OCI-LY7 (cell line): Measurements from ENCODE around the gene CLEC16A. TPM values are rescaled to one million over a fixed set of nuclear protein-coding genes. Genes with fewer than 3 reads are reported as not detected.
"Not testable (repeated sequence)": the region's sequence is repeated elsewhere in the genome, so short reads cannot be mapped to it uniquely, and the experiment has no call there.

ENCODE experiments used
- BruUV-seq: library from RNA; stranded (reverse); fragments of 400-500 nt; replicated peaks from 2 replicates; lab custom pipeline; 2021; lab: Mats Ljungman, UMichigan
- CTCF ChIA-PET: fragments of 300-600 bp; sonication (Branson Sonifier 250); formaldehyde crosslinking; loops from one replicate; lab custom pipeline; 2022; ENCODE audit warnings: antibody characterized with exemption; ENCODE audit not compliant: unreplicated experiment; lab: Charles Lee
- POLR2A ChIA-PET: fragments of 300-600 bp; sonication (Branson Sonifier 250); formaldehyde crosslinking; loops from one replicate; lab custom pipeline; 2022; ENCODE audit warnings: antibody characterized with exemption; lab: Charles Lee
- DNase-seq: peaks from one replicate; pipeline ENCODE4 v3.0.0-alpha.2; 2015; ENCODE audit warnings: low spot score
- H2AFZ ChIP-seq: fragments of 200-600 bp; sonication (generic), shearing (Covaris generic); 2 replicates; pipeline ENCODE4 v1.6.1; 2014; ENCODE audit warnings: mild to moderate bottlenecking, antibody characterized with exemption, low read length, moderate library complexity
- H3K27ac ChIP-seq: fragments of 200-600 bp; sonication (generic); 2 replicates; pipeline ENCODE4 v1.5.1; 2014; ENCODE audit warnings: mixed run types, low read depth, mild to moderate bottlenecking, moderate library complexity, low read length, inconsistent platforms; ENCODE audit not compliant: poor library complexity, severe bottlenecking
- H3K36me3 ChIP-seq: fragments of 200-600 bp; sonication (generic); 2 replicates; pipeline ENCODE4 v1.6.1; 2014; ENCODE audit warnings: mild to moderate bottlenecking, antibody characterized with exemption, low read length, moderate library complexity, mixed read lengths; ENCODE audit not compliant: insufficient read depth
- H3K4me1 ChIP-seq: fragments of 200-600 bp; sonication (generic); 2 replicates; pipeline ENCODE4 v1.5.1; 2014; ENCODE audit warnings: mild to moderate bottlenecking, low read length; ENCODE audit not compliant: insufficient read depth, poor library complexity, severe bottlenecking
- H3K4me2 ChIP-seq: fragments of 200-600 bp; sonication (generic); 2 replicates; pipeline ENCODE4 v1.6.1; 2014; ENCODE audit warnings: mild to moderate bottlenecking, low read length
- H3K4me3 ChIP-seq: fragments of 200-600 bp; sonication (generic); 2 replicates; pipeline ENCODE4 v1.5.1; 2014; ENCODE audit warnings: mild to moderate bottlenecking, low read depth, low read length; ENCODE audit not compliant: poor library complexity, severe bottlenecking
- H3K79me2 ChIP-seq: fragments of 200-600 bp; sonication (generic); 2 replicates; pipeline ENCODE4 v1.6.1; 2016; ENCODE audit warnings: low read depth, mild to moderate bottlenecking, low read length, moderate library complexity, mixed read lengths; ENCODE audit not compliant: insufficient read depth
- H3K9me2 ChIP-seq: fragments of 200-600 bp; sonication (generic); 2 replicates; pipeline ENCODE4 v1.6.1; 2016; ENCODE audit warnings: mild to moderate bottlenecking, low read length, mixed read lengths; ENCODE audit not compliant: insufficient read depth
- H3K9me3 ChIP-seq: fragments of 200-600 bp; sonication (generic); 2 replicates; pipeline ENCODE4 v1.6.1; 2014; ENCODE audit warnings: mild to moderate bottlenecking, mixed run types, low read length, mixed read lengths
- H4K20me1 ChIP-seq: fragments of 200-600 bp; sonication (generic); 2 replicates; pipeline ENCODE4 v1.6.1; 2014; ENCODE audit warnings: mild to moderate bottlenecking, antibody characterized with exemption, low read length, moderate library complexity, mixed read lengths; ENCODE audit not compliant: insufficient read depth
- CTCF ChIP-seq: fragments of 200-600 bp; sonication (generic); conservative IDR thresholded peaks from 2 replicates; pipeline ENCODE4 v1.5.1; 2014; ENCODE audit warnings: mild to moderate bottlenecking, antibody characterized with exemption, low read length, moderate library complexity, mixed read lengths
- EZH2phosphoT487 ChIP-seq: fragments of 200-600 bp; sonication (generic); IDR thresholded peaks from 2 replicates; pipeline ENCODE4 v1.6.1; 2018; ENCODE audit warnings: low read depth, borderline replicate concordance, mild to moderate bottlenecking, mixed run types, antibody characterized with exemption, low read length, moderate library complexity, mixed read lengths
- intact Hi-C: fragments of 100-400 bp; cut with micrococcal nuclease; formaldehyde crosslinking; loops from one replicate; pipeline ENCODE4 v1.10.0; 2022; ENCODE audit not compliant: unreplicated experiment
- total RNA-seq, 2 experiments: library from RNA; depleted of rRNA in 1 of 2; stranded (reverse); fragments of >200 nt in 1 of 2; shearing (Covaris generic) in 1 of 2; gene quantifications; 2 replicates each; pipeline ENCODE4 v1.2.3, GENCODE V29; 2014 to 2022

CLEC16A gene
- total RNA-seq, 2 experiments from 2014 or later = 26.2 to 50.9 TPM

GRCh38 chr16:11218604-11218962, 274.2 kb downstream of the CLEC16A start:
- no peak overlapping the region for H3K4me3 ChIP-seq
- no peak overlapping the region for H3K4me2 ChIP-seq
- ChIA-PET CTCF (interaction anchor here (1.3 kb wide), 1 partner anchor 114 kb away, joined by 3 read pairs; no protein-coding TSS in a partner anchor), POLR2A (interaction anchor here (1.2 kb wide), 1 partner anchor 446 kb away, joined by 3 read pairs; no protein-coding TSS in a partner anchor)
- H4K20me1 ChIP-seq = no peaks in the 10 kb centered on the region
- no peaks in the 10 kb centered on the region for H3K9me2 ChIP-seq
- no peaks in the 10 kb centered on the region for H3K4me1 ChIP-seq
- no peak overlapping the region for H3K27ac ChIP-seq
- BruUV-seq = no TSS peak
- DNase-seq = no peak
- H3K79me2 ChIP-seq = no peaks in the 10 kb centered on the region
- H2AFZ ChIP-seq = no peak overlapping the region
- intact Hi-C loops = no loop called here
- H3K9me3 ChIP-seq = peaks cover 20% of the 10 kb centered on the region
- no peaks in the 10 kb centered on the region for H3K36me3 ChIP-seq
- TF ChIP-seq CTCF (peak; percentile 86), EZH2phosphoT487 (no peak)

GRCh38 chr16:11219178-11219577, 274.8 kb downstream of the CLEC16A start:
- Histone ChIP-seq H3K36me3 (no peaks in the 10 kb centered on the region), H3K4me2 (no peak overlapping the region), H3K4me1 (peaks cover 6% of the 10 kb centered on the region), H3K9me3 (peaks cover 20% of the 10 kb centered on the region), H3K27ac (no peak overlapping the region), H3K9me2 (no peaks in the 10 kb centered on the region), H3K79me2 (no peaks in the 10 kb centered on the region), H2AFZ (no peak overlapping the region), H3K4me3 (no peak overlapping the region), H4K20me1 (no peaks in the 10 kb centered on the region)
- intact Hi-C loops = no loop called here
- ChIA-PET CTCF (interaction anchor here (1.3 kb wide), 1 partner anchor 115 kb away, joined by 3 read pairs; no protein-coding TSS in a partner anchor), POLR2A (no interaction called here)
- no peak for DNase-seq
- no TSS peak for BruUV-seq
- TF ChIP-seq CTCF = no peak
- no peak for TF ChIP-seq EZH2phosphoT487

- peaks cover 20% of the 10 kb centered on the region for H3K9me3 ChIP-seq
- H2AFZ ChIP-seq, H3K4me2 ChIP-seq, POLR2A ChIA-PET, H3K79me2 ChIP-seq, intact Hi-C loops, BruUV-seq, CTCF ChIA-PET, H3K36me3 ChIP-seq, H3K27ac ChIP-seq, H3K9me2 ChIP-seq, H3K4me3 ChIP-seq, DNase-seq, H4K20me1 ChIP-seq: not testable (repeated sequence)
- H3K4me1 ChIP-seq = peaks cover 19% of the 10 kb centered on the region
Observed at GRCh38 chr16:11220507-11220906, 276.1 kb downstream of the CLEC16A start.
